ENCODE data around the gene INIP.

Gene INIP

DNA sequence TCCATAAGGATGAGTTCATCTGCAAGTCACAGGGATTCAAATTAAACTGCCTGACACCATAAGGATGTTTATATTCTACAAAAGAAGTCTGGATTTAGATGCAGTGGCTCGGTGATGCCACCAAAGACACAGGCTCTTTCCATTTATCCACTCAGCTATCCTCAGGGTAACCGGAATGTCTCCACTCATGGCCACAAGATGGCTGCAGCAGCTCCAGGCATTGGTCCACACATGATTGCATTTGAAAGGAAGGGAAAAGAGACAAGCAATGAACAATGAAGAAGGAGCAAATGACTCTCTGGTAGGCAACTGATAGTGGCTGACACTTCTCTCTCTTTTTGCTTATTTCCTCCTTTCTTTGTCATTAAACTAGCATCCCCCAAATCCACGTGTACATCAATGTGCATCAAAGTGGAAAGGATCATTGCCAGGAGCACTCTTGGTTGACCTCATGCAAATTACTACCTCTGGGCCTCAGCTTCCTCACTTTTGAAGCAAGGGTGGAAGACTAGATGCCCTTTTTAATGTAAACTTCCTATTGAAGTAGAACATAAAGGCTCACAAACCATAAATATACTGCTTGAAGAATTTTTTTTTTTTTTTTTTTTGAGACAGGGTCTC lies 25.4 kb upstream of the INIP start:
- Histone ChIP-seq H3F3A (ENCODE audit: control insufficient read depth, insufficient read depth) (peaks cover 28% of the 10 kb centered on the region), H4K20me1 (ENCODE audit: control insufficient read depth, insufficient read depth, low read depth, low read length) (no peaks in the 10 kb centered on the region), H3K27ac (ENCODE audit: low read depth, low read length) (peak overlapping the region; percentile 88), H3K27me3 (ENCODE audit: control insufficient read depth, low read length) (no peaks in the 10 kb centered on the region), H3K79me2 (ENCODE audit: control insufficient read depth, low read length) (no peaks in the 10 kb centered on the region), H3K4me1 (ENCODE audit: control insufficient read depth, low read length) (peaks cover 74% of the 10 kb centered on the region), H3K9me2 (replicated peaks; ENCODE audit: control insufficient read depth, low read length) (no peaks in the 10 kb centered on the region), H3K36me3 (ENCODE audit: control insufficient read depth, low read length) (no peaks in the 10 kb centered on the region; the same call in 1 of the 2 replicates), H3K4me2 (ENCODE audit: low read length) (peak overlapping the region; percentile 95), H3K4me3 (ENCODE audit: low read length) (peak overlapping the region; percentile 66), H3K9me3 (ENCODE audit: control insufficient read depth, insufficient read depth, low read length) (peaks cover 4% of the 10 kb centered on the region; the same call in 1 of the 2 replicates)
- TF ChIP-seq CTCF (IDR thresholded peaks at IDR 0.05; ENCODE audit: low read depth, low read length, poor library complexity, severe bottlenecking), result peak; percentile 46
- TF ChIP-seq EZH2phosphoT487 (IDR thresholded peaks at IDR 0.05; ENCODE audit: borderline replicate concordance, low read length), result no peak

GRCh38 chr9:112734892-112735291 lies 17.0 kb upstream of the INIP start:
- Histone ChIP-seq H3K27me3 (ENCODE audit: control insufficient read depth, low read length) (no peaks in the 10 kb centered on the region), H3K36me3 (ENCODE audit: control insufficient read depth, low read length) (no peaks in the 10 kb centered on the region), H3K4me3 (ENCODE audit: low read length) (no peak overlapping the region), H4K20me1 (ENCODE audit: control insufficient read depth, insufficient read depth, low read depth, low read length) (no peaks in the 10 kb centered on the region), H3K4me1 (ENCODE audit: control insufficient read depth, low read length) (peaks cover 28% of the 10 kb centered on the region), H3K9me2 (replicated peaks; ENCODE audit: control insufficient read depth, low read length) (no peaks in the 10 kb centered on the region), H3F3A (ENCODE audit: control insufficient read depth, insufficient read depth) (peaks cover 3% of the 10 kb centered on the region), H3K79me2 (ENCODE audit: control insufficient read depth, low read length) (no peaks in the 10 kb centered on the region), H3K4me2 (ENCODE audit: low read length) (no peak overlapping the region), H3K27ac (ENCODE audit: low read depth, low read length) (no peak overlapping the region), H3K9me3 (ENCODE audit: control insufficient read depth, insufficient read depth, low read length) (no peaks in the 10 kb centered on the region)
- TF ChIP-seq EZH2phosphoT487 (IDR thresholded peaks at IDR 0.05; ENCODE audit: borderline replicate concordance, low read length), result no peak
- no peak for TF ChIP-seq CTCF (IDR thresholded peaks at IDR 0.05; ENCODE audit: low read depth, low read length, poor library complexity, severe bottlenecking)

DNA sequence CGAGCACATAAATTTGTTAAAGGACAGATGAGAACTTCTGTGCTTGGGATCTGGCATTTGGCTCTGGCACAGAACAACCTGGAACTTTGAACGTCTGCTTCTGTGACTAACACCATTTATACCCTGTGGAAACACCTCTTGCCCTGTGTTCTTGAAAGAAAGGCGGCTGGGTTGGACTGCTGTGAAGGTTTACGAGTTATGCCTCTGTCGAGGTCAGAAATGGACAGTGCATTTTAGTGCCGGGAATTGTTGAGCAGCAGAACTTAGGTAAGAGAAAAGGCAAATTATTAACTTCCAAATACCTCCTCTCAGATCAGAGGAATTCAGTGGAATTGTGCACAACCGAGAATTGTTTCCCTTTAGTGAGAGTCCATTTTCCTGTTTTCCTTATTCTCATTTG lies 14.1 kb upstream of the INIP start:
- Histone ChIP-seq H3F3A (ENCODE audit: control insufficient read depth, insufficient read depth) (peaks cover 4% of the 10 kb centered on the region), H3K9me2 (replicated peaks; ENCODE audit: control insufficient read depth, low read length) (no peaks in the 10 kb centered on the region), H4K20me1 (ENCODE audit: control insufficient read depth, insufficient read depth, low read depth, low read length) (no peaks in the 10 kb centered on the region), H3K4me2 (ENCODE audit: low read length) (no peak overlapping the region), H3K27me3 (ENCODE audit: control insufficient read depth, low read length) (no peaks in the 10 kb centered on the region), H3K79me2 (ENCODE audit: control insufficient read depth, low read length) (no peaks in the 10 kb centered on the region), H3K9me3 (ENCODE audit: control insufficient read depth, insufficient read depth, low read length) (no peaks in the 10 kb centered on the region), H3K4me3 (ENCODE audit: low read length) (no peak overlapping the region), H3K4me1 (ENCODE audit: control insufficient read depth, low read length) (peaks cover 15% of the 10 kb centered on the region), H3K36me3 (ENCODE audit: control insufficient read depth, low read length) (no peaks in the 10 kb centered on the region), H3K27ac (ENCODE audit: low read depth, low read length) (no peak overlapping the region)
- TF ChIP-seq EZH2phosphoT487 (IDR thresholded peaks at IDR 0.05; ENCODE audit: borderline replicate concordance, low read length) (no peak), CTCF (IDR thresholded peaks at IDR 0.05; ENCODE audit: low read depth, low read length, poor library complexity, severe bottlenecking) (no peak)

All from DOHH2 (cell line).